HepG2 (cell line): ENCODE data around the gene SHISA9. TPM values are rescaled to one million over a fixed set of nuclear protein-coding genes. Genes with fewer than 3 reads are reported as not detected.
A peak's percentile ranks its signal among the peaks of the same experiment; 100 is the strongest.

Experiments
- ATAC-seq: fragments of 200-7000 bp; cut with Tn5 transposase; 3 replicates; pipeline ENCODE4 v1.9.1; 2020; ENCODE audit warnings: mild to moderate bottlenecking, moderate library complexity
- Bru-seq: library from RNA; stranded (reverse); fragments of 400-500 nt; gene quantifications from one replicate; lab custom pipeline; 2021; lab: Mats Ljungman, UMichigan
- BruChase-seq, 2 experiments: library from RNA; stranded (reverse); fragments of 400-500 nt; gene quantifications; one replicate each; lab custom pipeline; 2021; lab: Mats Ljungman, UMichigan
- BruUV-seq: library from RNA; stranded (reverse); fragments of 400-500 nt; replicated peaks from 2 replicates; lab custom pipeline; 2021; lab: Mats Ljungman, UMichigan
- CTCF ChIA-PET: fragments of 300-600 bp; formaldehyde crosslinking; extraction: SDS; loops from one replicate; lab custom pipeline; 2021; ENCODE audit warnings: low total read pairs, inconsistent platforms, low intra/inter-chr PET ratio; lab: Yijun Ruan, JAX
- POLR2A ChIA-PET: fragments of 350-600 bp; sonication (Branson Sonifier 250); formaldehyde crosslinking; loops from one replicate; lab custom pipeline; 2020; ENCODE audit warnings: antibody characterized with exemption, inconsistent platforms; lab: Yijun Ruan, JAX
- DNase-seq: peaks from one replicate; pipeline ENCODE4 v3.0.0-alpha.2; 2015; ENCODE audit warnings: low spot score
- FAIRE-seq: peaks from 3 replicates; lab custom pipeline; 2011; peaks lifted over from hg19 to GRCh38; lab: Jason Lieb, UNC
- H2AFZ ChIP-seq: one replicate; pipeline ENCODE4 v1.6.1; 2011; ENCODE audit warnings: low read length, inconsistent platforms
- H3K27ac ChIP-seq: fragments of 300-600 bp; 3 replicates; pipeline ENCODE4 v1.8.0; 2011; ENCODE audit warnings: mixed run types, mild to moderate bottlenecking, mixed read lengths, low read length, inconsistent platforms; ENCODE audit not compliant: insufficient read depth; ENCODE audit errors: extremely low read length
- H3K27me3 ChIP-seq, 2 experiments: fragments of 200-600 bp in 1 of 2; 2 replicates in 1 of 2; 3 replicates in 1 of 2; pipeline versions ENCODE4 v1.6.0 to v1.8.0; 2011; ENCODE audit warnings: low read length in 2 of 2, mild to moderate bottlenecking in 2 of 2, moderate library complexity in 2 of 2, inconsistent platforms in 1 of 2; ENCODE audit not compliant: insufficient read depth in 2 of 2, control insufficient read depth in 1 of 2
- H3K36me3 ChIP-seq, 2 experiments: fragments of 200-600 bp in 1 of 2; replicated peaks in 1 of 2; 2 replicates in 1 of 2; 3 replicates in 1 of 2; pipeline versions ENCODE4 v1.5.1 to v1.8.0; 2011; ENCODE audit warnings: low read length in 2 of 2, inconsistent platforms in 1 of 2; ENCODE audit not compliant: insufficient read depth in 2 of 2, control insufficient read depth in 1 of 2
- H3K4me1 ChIP-seq: 2 replicates; pipeline ENCODE4 v1.5.1; 2012; ENCODE audit warnings: low read length, inconsistent platforms; ENCODE audit not compliant: insufficient read depth
- H3K4me2 ChIP-seq: 2 replicates; pipeline ENCODE4 v1.6.0; 2011; ENCODE audit warnings: low read depth, low read length, inconsistent platforms
- H3K4me3 ChIP-seq, 3 experiments: fragments of 200-600 bp in 1 of 3; sonication (generic), shearing (Covaris generic) in 1 of 3; replicated peaks in 1 of 3; 2 replicates each; pipeline ENCODE4 v1.5.1; 2011 to 2016; ENCODE audit warnings: low read length in 3 of 3, inconsistent platforms in 2 of 3, low read depth in 2 of 3, mild to moderate bottlenecking in 2 of 3, control low read depth in 1 of 3, mixed read lengths in 1 of 3; ENCODE audit not compliant: insufficient read depth in 1 of 3
- H3K79me2 ChIP-seq: one replicate; pipeline ENCODE4 v1.6.1; 2011; ENCODE audit warnings: low read length, inconsistent platforms; ENCODE audit not compliant: insufficient read depth
- H3K9ac ChIP-seq: 2 replicates; pipeline ENCODE4 v1.6.0; 2011; ENCODE audit warnings: mild to moderate bottlenecking, low read depth, low read length, inconsistent platforms; ENCODE audit not compliant: insufficient read depth
- H3K9me3 ChIP-seq: 2 replicates; pipeline ENCODE4 v1.5.1; 2012; ENCODE audit warnings: mild to moderate bottlenecking, low read length
- H4K20me1 ChIP-seq: 2 replicates; pipeline ENCODE4 v1.6.0; 2011; ENCODE audit warnings: inconsistent platforms, mild to moderate bottlenecking, low read length, moderate library complexity; ENCODE audit not compliant: insufficient read depth
- BRD4 ChIP-seq: sonication (generic); formaldehyde crosslinking; IDR thresholded peaks from 2 replicates; pipeline ENCODE4 v1.4.0; 2020; ENCODE audit warnings: missing genetic modification reagents
- DMAP1 ChIP-seq: IDR thresholded peaks from 2 replicates; pipeline ENCODE4 v1.6.1; 2016
- ERF ChIP-seq: IDR thresholded peaks from 2 replicates; pipeline ENCODE4 v1.6.1; 2018; ENCODE audit warnings: missing biosample characterization, missing genetic modification reagents
- FOXJ3 ChIP-seq: sonication (generic); formaldehyde crosslinking; IDR thresholded peaks from 2 replicates; pipeline ENCODE4 v1.4.0; 2020; ENCODE audit warnings: missing genetic modification reagents, mild to moderate bottlenecking, borderline replicate concordance
- GATAD1 ChIP-seq: IDR thresholded peaks from 2 replicates; pipeline ENCODE4 v1.6.1; 2016; ENCODE audit warnings: missing genetic modification reagents, missing compliant biosample characterization
- SNRNP70 ChIP-seq: fragments of 200-400 bp; formaldehyde crosslinking; IDR thresholded peaks from 2 replicates; pipeline ENCODE4 v1.6.1; 2017; ENCODE audit warnings: mild to moderate bottlenecking, low read depth, low read length, moderate library complexity
- SRSF1 ChIP-seq: fragments of 200-400 bp; formaldehyde crosslinking; optimal IDR thresholded peaks from 2 replicates; pipeline ENCODE3; 2017; ENCODE audit warnings: mild to moderate bottlenecking, low read depth, low read length, moderate library complexity
- TBP ChIP-seq: sonication (generic); formaldehyde crosslinking; IDR thresholded peaks from 2 replicates; pipeline ENCODE4 v1.5.0; 2020; ENCODE audit warnings: missing genetic modification reagents
- ZFX ChIP-seq: sonication (generic); formaldehyde crosslinking; IDR thresholded peaks from 2 replicates; pipeline ENCODE4 v1.4.0; 2020; ENCODE audit warnings: mild to moderate bottlenecking, low read depth, missing genetic modification reagents, moderate library complexity
- ZNF124 ChIP-seq: sonication (generic); formaldehyde crosslinking; IDR thresholded peaks from 2 replicates; pipeline ENCODE4 v1.4.0; 2020; ENCODE audit warnings: missing genetic modification reagents
- ZNF720 ChIP-seq: sonication (generic); formaldehyde crosslinking; IDR thresholded peaks from 2 replicates; pipeline ENCODE4 v1.4.0; 2020; ENCODE audit warnings: missing genetic modification reagents
- WGBS: methylation state at CpG from one replicate; pipeline ENCODE4 v1.1.6; 2017; ENCODE audit warnings: low lambda C conversion rate; 5-methylcytosine and 5-hydroxymethylcytosine counted together
- in situ Hi-C: cut with HindIII; loops from 2 replicates; pipeline ENCODE4 v1.10.0; 2017; ENCODE audit warnings: low pct_unique_long_range_greater_than_20kb; ENCODE audit not compliant: extremely low pct_ligation_motif_present
- intact Hi-C: fragments of 100-400 bp; cut with micrococcal nuclease; formaldehyde crosslinking; loops from one replicate; pipeline ENCODE4 v1.10.0; 2022; ENCODE audit not compliant: unreplicated experiment
- long read RNA-seq, 2 experiments: library from RNA in 1 of 2; library from polyadenylated mRNA in 1 of 2; stranded (forward) in 1 of 2; unstranded in 1 of 2; transcript quantifications; one replicate each; pipeline ENCODE4 v2.0.0, GENCODE V29; 2019 to 2022
- polyA minus RNA-seq, 3 experiments: library from RNA; depleted of rRNA, polyadenylated mRNA; stranded (reverse); fragments of >200 nt; gene quantifications; 2 replicates each; pipeline ENCODE4 v1.2.3, GENCODE V29; 2011; ENCODE audit warnings: low replicate concordance in 1 of 3
- polyA plus RNA-seq, 8 experiments: library from polyadenylated mRNA; depleted of rRNA in 3 of 8; stranded (reverse) in 7 of 8; unstranded in 1 of 8; fragments of >200 nt; fragmentation: Illumina TruSeq in 4 of 8; extraction: Trizol in 4 of 8; gene quantifications; 2 replicates each; pipeline versions ENCODE4 v1.2.1 to v1.2.3, GENCODE V29; 2011 to 2016; ENCODE audit warnings: low read depth in 4 of 8, missing spikeins in 1 of 8, mixed read lengths in 1 of 8; ENCODE audit not compliant: insufficient read depth in 1 of 8
- total RNA-seq, 5 experiments: library from RNA; depleted of rRNA; stranded (reverse); fragments of >200 nt; fragmentation: Illumina TruSeq; extraction: Trizol; gene quantifications; 2 replicates each; pipeline ENCODE4 v1.2.3, GENCODE V29; 2016; ENCODE audit warnings: low read depth in 1 of 5
- TF ChIP-seq, protein P1 (sequence below): sonication (generic); formaldehyde crosslinking; IDR thresholded peaks from 2 replicates; pipeline ENCODE4 v1.8.0; 2022; ENCODE audit warnings: missing genetic modification reagents, mild to moderate bottlenecking, inconsistent platforms, borderline replicate concordance
- TF ChIP-seq, protein P2 (sequence below): sonication (generic); formaldehyde crosslinking; IDR thresholded peaks from 2 replicates; pipeline ENCODE4 v1.5.0; 2020; ENCODE audit warnings: missing genetic modification reagents
- TF ChIP-seq, protein P3 (sequence below): IDR thresholded peaks from 2 replicates; pipeline ENCODE4 v1.6.1; 2012; ENCODE audit warnings: low read length, improper control_type of control experiment

Gene SHISA9
- total RNA-seq (2016; rRNA removed; fragmentation: Illumina TruSeq; extraction: Trizol) (not detected in 2 replicates), polyA plus RNA-seq (2011; rRNA removed) (0.01 TPM in 1 of 2 replicates, not detected in the other), polyA minus RNA-seq (2011; rRNA and poly(A)+ RNA removed; ENCODE audit: low replicate concordance) (0.02 and 0.23 TPM in 2 replicates), Bru-seq, nascent RNA (percentile 6 among the genes with signal in this experiment), BruChase-seq, experiment 1, labeled RNA remaining after a 6-hour chase (percentile 3 among the genes with signal in this experiment), BruChase-seq, experiment 2, labeled RNA remaining after a 2-hour chase (percentile 4 among the genes with signal in this experiment)
- total RNA-seq (2016; cell fraction: cytosol; rRNA removed; fragmentation: Illumina TruSeq; extraction: Trizol; ENCODE audit: low read depth): not detected in 2 replicates
- total RNA-seq (2016; cell fraction: insoluble cytoplasmic fraction; rRNA removed; fragmentation: Illumina TruSeq; extraction: Trizol): not detected in 2 replicates
- not detected in 2 replicates for total RNA-seq (2016; cell fraction: membrane; rRNA removed; fragmentation: Illumina TruSeq; extraction: Trizol)
- not detected in 2 replicates for total RNA-seq (2016; cell fraction: nucleus; rRNA removed; fragmentation: Illumina TruSeq; extraction: Trizol)
- not detected in 2 replicates for polyA plus RNA-seq (2011; cell fraction: cytosol; rRNA removed)
- polyA plus RNA-seq (2011; cell fraction: nucleus; rRNA removed): 0.03 TPM in 2 replicates
- not detected in 2 replicates for polyA plus RNA-seq (2012)
- not detected in 2 replicates for polyA plus RNA-seq (2016; cell fraction: cytosol; fragmentation: Illumina TruSeq; extraction: Trizol; ENCODE audit: low read depth)
- polyA plus RNA-seq (2016; cell fraction: insoluble cytoplasmic fraction; fragmentation: Illumina TruSeq; extraction: Trizol; ENCODE audit: low read depth): not detected in 2 replicates
- not detected in 2 replicates for polyA plus RNA-seq (2016; cell fraction: membrane; fragmentation: Illumina TruSeq; extraction: Trizol; ENCODE audit: low read depth)
- polyA plus RNA-seq (2016; cell fraction: nucleus; fragmentation: Illumina TruSeq; extraction: Trizol; ENCODE audit: insufficient read depth, low read depth): not detected in 2 replicates
- not detected in 2 replicates for polyA minus RNA-seq (2011; cell fraction: cytosol; rRNA and poly(A)+ RNA removed)
- polyA minus RNA-seq (2011; cell fraction: nucleus; rRNA and poly(A)+ RNA removed): 0.62 and 0.64 TPM in 2 replicates
- long read RNA-seq, experiment 1: 0 reads
- long read RNA-seq, experiment 2: 0 reads

- ATAC-seq (peak; percentile 36), DNase-seq (no peak), FAIRE-seq (no peak)
- ChIA-PET POLR2A (no interaction called here), CTCF (no interaction called here)
- WGBS: 27% methylated on average over 42 of the region's 110 CpGs
- H3K4me3 ChIP-seq: no peak within 1 kb of the TSS
- H3K79me2 ChIP-seq: no peaks in the 10 kb centered on the region
- no peaks in the 10 kb centered on the region for H3K9me3 ChIP-seq
- no peaks in the 10 kb centered on the region for H3K36me3 ChIP-seq
- no peak within 1 kb of the TSS for H3K27ac ChIP-seq
- intact Hi-C loops: no loop called here
- BruUV-seq: no TSS peak
- in situ Hi-C loops: no loop called here
- no peak within 1 kb of the TSS for H2AFZ ChIP-seq
- no peaks in the 10 kb centered on the region for H3K4me1 ChIP-seq
- peaks cover 14 to 61% of the 10 kb centered on the region in 2 experiments for H3K27me3 ChIP-seq
- H4K20me1 ChIP-seq: no peaks in the 10 kb centered on the region; the same call in 1 of the 2 replicates
- H3K4me2 ChIP-seq: no peak within 1 kb of the TSS
- H3K9ac ChIP-seq: no peak within 1 kb of the TSS
- TF ChIP-seq, protein P1, sequence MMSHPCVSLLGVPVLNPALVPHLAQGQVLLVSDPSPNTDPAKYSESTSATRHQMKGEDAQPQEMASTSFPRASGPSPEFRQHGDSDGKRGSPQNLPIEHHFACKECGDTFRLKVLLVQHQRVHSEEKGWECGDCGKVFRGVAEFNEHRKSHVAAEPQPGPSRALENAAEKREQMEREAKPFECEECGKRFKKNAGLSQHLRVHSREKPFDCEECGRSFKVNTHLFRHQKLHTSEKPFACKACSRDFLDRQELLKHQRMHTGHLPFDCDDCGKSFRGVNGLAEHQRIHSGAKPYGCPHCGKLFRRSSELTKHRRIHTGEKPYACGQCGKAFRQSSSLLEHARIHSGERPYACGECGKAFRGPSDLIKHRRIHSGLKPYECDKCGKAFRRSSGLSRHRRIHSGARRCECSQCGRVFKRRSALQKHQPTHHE (CRISPR knock-in tag): no peak
- TF ChIP-seq DMAP1: no peak
- no peak for TF ChIP-seq FOXJ3 (CRISPR knock-in tag)
- TF ChIP-seq, protein P2, sequence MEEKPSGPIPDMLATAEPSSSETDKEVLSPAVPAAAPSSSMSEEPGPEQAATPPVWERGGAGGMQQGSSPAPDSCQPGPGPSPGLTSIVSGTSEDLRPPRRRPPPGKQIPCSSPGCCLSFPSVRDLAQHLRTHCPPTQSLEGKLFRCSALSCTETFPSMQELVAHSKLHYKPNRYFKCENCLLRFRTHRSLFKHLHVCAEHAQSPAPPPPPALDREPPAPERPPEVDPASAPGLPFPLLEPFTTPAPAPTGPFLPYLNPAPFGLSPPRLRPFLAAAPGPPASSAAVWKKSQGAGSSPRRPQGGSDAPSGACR (CRISPR knock-in tag): no peak
- no peak for TF ChIP-seq BRD4 (CRISPR knock-in tag)
- no peak for TF ChIP-seq ZFX
- TF ChIP-seq SRSF1: peak; percentile 5
- TF ChIP-seq ZNF124 (CRISPR knock-in tag): no peak
- no peak for TF ChIP-seq ERF (CRISPR knock-in tag)
- no peak for TF ChIP-seq SNRNP70
- TF ChIP-seq, protein P3, sequence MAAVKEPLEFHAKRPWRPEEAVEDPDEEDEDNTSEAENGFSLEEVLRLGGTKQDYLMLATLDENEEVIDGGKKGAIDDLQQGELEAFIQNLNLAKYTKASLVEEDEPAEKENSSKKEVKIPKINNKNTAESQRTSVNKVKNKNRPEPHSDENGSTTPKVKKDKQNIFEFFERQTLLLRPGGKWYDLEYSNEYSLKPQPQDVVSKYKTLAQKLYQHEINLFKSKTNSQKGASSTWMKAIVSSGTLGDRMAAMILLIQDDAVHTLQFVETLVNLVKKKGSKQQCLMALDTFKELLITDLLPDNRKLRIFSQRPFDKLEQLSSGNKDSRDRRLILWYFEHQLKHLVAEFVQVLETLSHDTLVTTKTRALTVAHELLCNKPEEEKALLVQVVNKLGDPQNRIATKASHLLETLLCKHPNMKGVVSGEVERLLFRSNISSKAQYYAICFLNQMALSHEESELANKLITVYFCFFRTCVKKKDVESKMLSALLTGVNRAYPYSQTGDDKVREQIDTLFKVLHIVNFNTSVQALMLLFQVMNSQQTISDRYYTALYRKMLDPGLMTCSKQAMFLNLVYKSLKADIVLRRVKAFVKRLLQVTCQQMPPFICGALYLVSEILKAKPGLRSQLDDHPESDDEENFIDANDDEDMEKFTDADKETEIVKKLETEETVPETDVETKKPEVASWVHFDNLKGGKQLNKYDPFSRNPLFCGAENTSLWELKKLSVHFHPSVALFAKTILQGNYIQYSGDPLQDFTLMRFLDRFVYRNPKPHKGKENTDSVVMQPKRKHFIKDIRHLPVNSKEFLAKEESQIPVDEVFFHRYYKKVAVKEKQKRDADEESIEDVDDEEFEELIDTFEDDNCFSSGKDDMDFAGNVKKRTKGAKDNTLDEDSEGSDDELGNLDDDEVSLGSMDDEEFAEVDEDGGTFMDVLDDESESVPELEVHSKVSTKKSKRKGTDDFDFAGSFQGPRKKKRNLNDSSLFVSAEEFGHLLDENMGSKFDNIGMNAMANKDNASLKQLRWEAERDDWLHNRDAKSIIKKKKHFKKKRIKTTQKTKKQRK: no peak
- no peak for TF ChIP-seq TBP (CRISPR knock-in tag)
- no peak for TF ChIP-seq GATAD1 (CRISPR knock-in tag)
- no peak for TF ChIP-seq ZNF720 (CRISPR knock-in tag)
These were observed at the start of gene SHISA9 for GRCh38 chr16:12901597-12902461. Gene SHISA9, plus strand, starts transcription at chr16:12901598.
